HepG2 (cell line): Measurements from ENCODE around the gene MICOS13. TPM values are rescaled to one million over a fixed set of nuclear protein-coding genes. Genes with fewer than 3 reads are reported as not detected.

Experiments used
- ATAC-seq: fragments of 200-7000 bp; cut with Tn5 transposase; 3 replicates; pipeline ENCODE4 v1.9.1; 2020; ENCODE audit warnings: mild to moderate bottlenecking, moderate library complexity
- BruUV-seq: library from RNA; stranded (reverse); fragments of 400-500 nt; replicated peaks from 2 replicates; lab custom pipeline; 2021; lab: Mats Ljungman, UMichigan
- CTCF ChIA-PET: fragments of 300-600 bp; formaldehyde crosslinking; extraction: SDS; loops from one replicate; lab custom pipeline; 2021; ENCODE audit warnings: low total read pairs, inconsistent platforms, low intra/inter-chr PET ratio; lab: Yijun Ruan, JAX
- POLR2A ChIA-PET: fragments of 350-600 bp; sonication (Branson Sonifier 250); formaldehyde crosslinking; loops from one replicate; lab custom pipeline; 2020; ENCODE audit warnings: antibody characterized with exemption, inconsistent platforms; lab: Yijun Ruan, JAX
- DNase-seq: peaks from one replicate; pipeline ENCODE4 v3.0.0-alpha.2; 2015; ENCODE audit warnings: low spot score
- FAIRE-seq: peaks from 3 replicates; lab custom pipeline; 2011; peaks lifted over from hg19 to GRCh38; lab: Jason Lieb, UNC
- H2AFZ ChIP-seq: one replicate; pipeline ENCODE4 v1.6.1; 2011; ENCODE audit warnings: low read length, inconsistent platforms
- H3K27ac ChIP-seq: fragments of 300-600 bp; 3 replicates; pipeline ENCODE4 v1.8.0; 2011; ENCODE audit warnings: mixed run types, mild to moderate bottlenecking, mixed read lengths, low read length, inconsistent platforms; ENCODE audit not compliant: insufficient read depth; ENCODE audit errors: extremely low read length
- H3K27me3 ChIP-seq, 2 experiments: fragments of 200-600 bp in 1 of 2; 2 replicates in 1 of 2; 3 replicates in 1 of 2; pipeline versions ENCODE4 v1.6.0 to v1.8.0; 2011; ENCODE audit warnings: low read length in 2 of 2, mild to moderate bottlenecking in 2 of 2, moderate library complexity in 2 of 2, inconsistent platforms in 1 of 2; ENCODE audit not compliant: insufficient read depth in 2 of 2, control insufficient read depth in 1 of 2
- H3K36me3 ChIP-seq, 2 experiments: fragments of 200-600 bp in 1 of 2; replicated peaks in 1 of 2; 2 replicates in 1 of 2; 3 replicates in 1 of 2; pipeline versions ENCODE4 v1.5.1 to v1.8.0; 2011; ENCODE audit warnings: low read length in 2 of 2, inconsistent platforms in 1 of 2; ENCODE audit not compliant: insufficient read depth in 2 of 2, control insufficient read depth in 1 of 2
- H3K4me1 ChIP-seq: 2 replicates; pipeline ENCODE4 v1.5.1; 2012; ENCODE audit warnings: low read length, inconsistent platforms; ENCODE audit not compliant: insufficient read depth
- H3K4me2 ChIP-seq: 2 replicates; pipeline ENCODE4 v1.6.0; 2011; ENCODE audit warnings: low read depth, low read length, inconsistent platforms
- H3K4me3 ChIP-seq, 3 experiments: fragments of 200-600 bp in 1 of 3; sonication (generic), shearing (Covaris generic) in 1 of 3; replicated peaks in 1 of 3; 2 replicates each; pipeline ENCODE4 v1.5.1; 2011 to 2016; ENCODE audit warnings: low read length in 3 of 3, inconsistent platforms in 2 of 3, low read depth in 2 of 3, mild to moderate bottlenecking in 2 of 3, control low read depth in 1 of 3, mixed read lengths in 1 of 3; ENCODE audit not compliant: insufficient read depth in 1 of 3
- H3K79me2 ChIP-seq: one replicate; pipeline ENCODE4 v1.6.1; 2011; ENCODE audit warnings: low read length, inconsistent platforms; ENCODE audit not compliant: insufficient read depth
- H3K9ac ChIP-seq: 2 replicates; pipeline ENCODE4 v1.6.0; 2011; ENCODE audit warnings: mild to moderate bottlenecking, low read depth, low read length, inconsistent platforms; ENCODE audit not compliant: insufficient read depth
- H3K9me3 ChIP-seq: 2 replicates; pipeline ENCODE4 v1.5.1; 2012; ENCODE audit warnings: mild to moderate bottlenecking, low read length
- H4K20me1 ChIP-seq: 2 replicates; pipeline ENCODE4 v1.6.0; 2011; ENCODE audit warnings: inconsistent platforms, mild to moderate bottlenecking, low read length, moderate library complexity; ENCODE audit not compliant: insufficient read depth
- CREM ChIP-seq, 2 experiments: sonication (generic) in 1 of 2; formaldehyde crosslinking in 1 of 2; IDR thresholded peaks; 2 replicates each; pipeline versions ENCODE4 v1.4.0 to v1.6.1; 2016 to 2020; ENCODE audit warnings: antibody characterized with exemption in 1 of 2, mild to moderate bottlenecking in 1 of 2, missing genetic modification reagents in 1 of 2
- NBN ChIP-seq: fragments of 450-650 bp; conservative IDR thresholded peaks from 2 replicates; pipeline ENCODE4 v1.6.1; 2017
- PRDM10 ChIP-seq: sonication (generic); formaldehyde crosslinking; IDR thresholded peaks from 2 replicates; pipeline ENCODE4 v1.4.0; 2020; ENCODE audit warnings: low read depth, missing genetic modification reagents
- SOX6 ChIP-seq, 2 experiments: fragments of 450-650 bp in 1 of 2; sonication (generic) in 1 of 2; formaldehyde crosslinking in 1 of 2; IDR thresholded peaks; 2 replicates each; pipeline versions ENCODE4 v1.4.0 to v1.6.1; 2017 to 2020; ENCODE audit warnings: antibody characterized with exemption in 1 of 2, mild to moderate bottlenecking in 1 of 2, missing genetic modification reagents in 1 of 2
- ZBTB20 ChIP-seq: sonication (generic); formaldehyde crosslinking; IDR thresholded peaks from 2 replicates; pipeline ENCODE4 v1.8.1; 2023; ENCODE audit warnings: missing genetic modification reagents, low read depth, mild to moderate bottlenecking, borderline replicate concordance
- ZC3H4 ChIP-seq: sonication (generic); formaldehyde crosslinking; IDR thresholded peaks from 2 replicates; pipeline ENCODE4 v1.4.0; 2020; ENCODE audit warnings: missing genetic modification reagents, borderline replicate concordance
- ZNF136 ChIP-seq: sonication (generic); formaldehyde crosslinking; IDR thresholded peaks from 2 replicates; pipeline ENCODE4 v1.8.1; 2022; ENCODE audit warnings: low read depth, mild to moderate bottlenecking, moderate library complexity, missing genetic modification reagents
- ZNF264 ChIP-seq: sonication (generic); formaldehyde crosslinking; IDR thresholded peaks from 2 replicates; pipeline ENCODE4 v1.4.0; 2020; ENCODE audit warnings: missing genetic modification reagents
- ZNF598 ChIP-seq: sonication (generic); formaldehyde crosslinking; IDR thresholded peaks from 2 replicates; pipeline ENCODE4 v1.5.1; 2020; ENCODE audit warnings: mild to moderate bottlenecking, missing genetic modification reagents, borderline replicate concordance
- WGBS: methylation state at CpG from one replicate; pipeline ENCODE4 v1.1.6; 2017; ENCODE audit warnings: low lambda C conversion rate; 5-methylcytosine and 5-hydroxymethylcytosine counted together
- in situ Hi-C: cut with HindIII; loops from 2 replicates; pipeline ENCODE4 v1.10.0; 2017; ENCODE audit warnings: low pct_unique_long_range_greater_than_20kb; ENCODE audit not compliant: extremely low pct_ligation_motif_present
- intact Hi-C: fragments of 100-400 bp; cut with micrococcal nuclease; formaldehyde crosslinking; loops from one replicate; pipeline ENCODE4 v1.10.0; 2022; ENCODE audit not compliant: unreplicated experiment
- polyA plus RNA-seq, 8 experiments: library from polyadenylated mRNA; depleted of rRNA in 3 of 8; stranded (reverse) in 7 of 8; unstranded in 1 of 8; fragments of >200 nt; fragmentation: Illumina TruSeq in 4 of 8; extraction: Trizol in 4 of 8; gene quantifications; 2 replicates each; pipeline versions ENCODE4 v1.2.1 to v1.2.3, GENCODE V29; 2011 to 2016; ENCODE audit warnings: low read depth in 4 of 8, missing spikeins in 1 of 8, mixed read lengths in 1 of 8; ENCODE audit not compliant: insufficient read depth in 1 of 8
- total RNA-seq, 5 experiments: library from RNA; depleted of rRNA; stranded (reverse); fragments of >200 nt; fragmentation: Illumina TruSeq; extraction: Trizol; gene quantifications; 2 replicates each; pipeline ENCODE4 v1.2.3, GENCODE V29; 2016; ENCODE audit warnings: low read depth in 1 of 5
- TF ChIP-seq, protein P1 (sequence below): sonication (generic); formaldehyde crosslinking; IDR thresholded peaks from 2 replicates; pipeline ENCODE4 v1.8.0; 2022; ENCODE audit warnings: mild to moderate bottlenecking, missing genetic modification reagents, borderline replicate concordance

Gene MICOS13
- total and polyA plus RNA-seq, 2 of the 13 experiments (the other 11 are each of a cell fraction or from before 2014, with no cell fraction given): 28.8 to 35.4 TPM

DNA sequence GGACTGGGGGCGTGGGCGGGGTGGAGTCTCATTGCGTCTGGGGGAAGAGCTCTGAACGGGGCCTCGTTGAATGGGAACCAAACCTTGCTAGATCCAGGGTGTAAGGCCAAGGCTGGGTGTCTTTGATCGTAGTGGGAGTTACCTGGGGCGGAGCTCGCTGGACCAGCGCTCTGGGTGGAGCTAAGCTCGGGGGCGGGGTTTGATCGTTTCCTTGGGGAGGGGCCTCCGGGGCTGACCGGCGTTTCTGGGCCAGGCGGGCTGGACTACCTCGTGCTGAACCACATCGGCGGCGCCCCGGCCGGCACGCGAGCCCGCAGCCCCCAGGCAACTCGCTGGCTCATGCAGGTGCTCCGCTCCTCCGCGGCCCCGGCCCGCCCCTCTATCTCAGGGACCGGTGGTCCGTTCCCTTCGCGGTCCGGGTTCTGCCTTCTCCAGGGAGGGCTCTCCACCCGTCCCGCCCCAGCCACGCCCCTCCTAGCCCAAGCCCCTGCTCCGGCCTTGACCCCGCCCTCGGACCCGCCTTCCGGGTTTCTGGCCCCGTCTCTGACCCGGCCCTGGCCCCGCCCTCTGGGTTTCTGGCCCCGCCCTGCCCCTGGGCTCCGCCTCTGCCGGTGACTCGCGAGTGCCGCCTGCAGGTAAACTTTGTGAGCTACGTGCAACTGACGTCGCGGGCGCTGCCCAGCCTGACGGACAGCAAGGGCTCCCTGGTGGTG is 6.5 kb upstream of the MICOS13 start (continued):
- TF ChIP-seq PRDM10 (CRISPR knock-in tag): no peak; the same call in 1 of the 2 replicates
- peak; percentile 81; the same call in 1 of the 2 replicates for TF ChIP-seq ZNF136 (CRISPR knock-in tag)
- peak; percentile 50 for TF ChIP-seq CREM (IDR thresholded peaks at IDR 0.05)
- peak; percentile 66 for TF ChIP-seq CREM (CRISPR knock-in tag; IDR thresholded peaks at IDR 0.05)
- TF ChIP-seq SOX6 (IDR thresholded peaks at IDR 0.05): no peak
- TF ChIP-seq SOX6 (CRISPR knock-in tag; IDR thresholded peaks at IDR 0.05): peak; percentile 38; the same call in 1 of the 2 replicates
- no peak for TF ChIP-seq NBN

- peaks cover 11% of the 10 kb centered on the region; the same call in 1 of the 2 replicates for H4K20me1 ChIP-seq
- H3K9me3 ChIP-seq: no peaks in the 10 kb centered on the region
- peaks cover 12% of the 10 kb centered on the region for H3K79me2 ChIP-seq
- peak overlapping the region; percentile 84 for H3K4me2 ChIP-seq
- ATAC-seq: no peak
- H3K9ac ChIP-seq: peak overlapping the region; percentile 64; the same call in 1 of the 2 replicates
- no peak for DNase-seq
- peak overlapping the region; percentile 72 for H3K27ac ChIP-seq
- in situ Hi-C loops: no loop called here
- no peak for FAIRE-seq
- CTCF ChIA-PET: no interaction called here
- no peaks in the 10 kb centered on the region for H3K36me3 ChIP-seq
- H3K27me3 ChIP-seq: no peaks in the 10 kb centered on the region; a peak in 1 of 5 replicates
- POLR2A ChIA-PET: interaction anchor here (0.8 to 2.2 kb wide), 6 partner anchors 29 to 142 kb away, joined by 3 to 21 read pairs (median 6); partner anchors contain the start of genes CATSPERD, LONP1, SAFB and SAFB2
- H2AFZ ChIP-seq: no peak overlapping the region
- no TSS peak for BruUV-seq
- peak overlapping the region; percentile 66 to 81 (median 66); a peak in 5 of 6 replicates for H3K4me3 ChIP-seq
- peaks cover 26% of the 10 kb centered on the region for H3K4me1 ChIP-seq
- intact Hi-C loops: loop anchor here (2.0 to 5.0 kb wide), 2 partner anchors 35 to 139 kb away; partner anchors contain the start of genes CATSPERD and LONP1
- WGBS: 78% methylated on average over 10 of the region's 16 CpGs
- TF ChIP-seq, protein P1, sequence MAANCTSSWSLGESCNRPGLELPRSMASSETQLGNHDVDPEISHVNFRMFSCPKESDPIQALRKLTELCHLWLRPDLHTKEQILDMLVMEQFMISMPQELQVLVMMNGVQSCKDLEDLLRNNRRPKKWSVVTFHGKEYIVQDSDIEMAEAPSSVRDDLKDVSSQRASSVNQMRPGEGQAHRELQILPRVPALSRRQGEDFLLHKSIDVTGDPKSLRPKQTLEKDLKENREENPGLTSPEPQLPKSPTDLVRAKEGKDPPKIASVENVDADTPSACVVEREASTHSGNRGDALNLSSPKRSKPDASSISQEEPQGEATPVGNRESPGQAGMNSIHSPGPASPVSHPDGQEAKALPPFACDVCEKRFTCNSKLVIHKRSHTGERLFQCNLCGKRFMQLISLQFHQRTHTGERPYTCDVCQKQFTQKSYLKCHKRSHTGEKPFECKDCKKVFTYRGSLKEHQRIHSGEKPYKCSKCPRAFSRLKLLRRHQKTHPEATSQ: no peak
- no peak for TF ChIP-seq ZC3H4 (CRISPR knock-in tag)
- TF ChIP-seq ZNF264 (CRISPR knock-in tag): no peak
- 0 out of 2 replicates have a peak, but pooled peaks have one; percentile 56 for TF ChIP-seq ZBTB20
- no peak for TF ChIP-seq ZNF598
These were observed 6.0 kb upstream of the MICOS13 start for GRCh38 chr19:5686326-5686646.
